HuH-7 (cell line): ENCODE results near the gene CYP21A2.

ENCODE experiments used
- DNase-seq: peaks from one replicate; pipeline ENCODE4 v3.0.0; 2011; ENCODE audit warnings: low spot score

Gene CYP21A2

DNA sequence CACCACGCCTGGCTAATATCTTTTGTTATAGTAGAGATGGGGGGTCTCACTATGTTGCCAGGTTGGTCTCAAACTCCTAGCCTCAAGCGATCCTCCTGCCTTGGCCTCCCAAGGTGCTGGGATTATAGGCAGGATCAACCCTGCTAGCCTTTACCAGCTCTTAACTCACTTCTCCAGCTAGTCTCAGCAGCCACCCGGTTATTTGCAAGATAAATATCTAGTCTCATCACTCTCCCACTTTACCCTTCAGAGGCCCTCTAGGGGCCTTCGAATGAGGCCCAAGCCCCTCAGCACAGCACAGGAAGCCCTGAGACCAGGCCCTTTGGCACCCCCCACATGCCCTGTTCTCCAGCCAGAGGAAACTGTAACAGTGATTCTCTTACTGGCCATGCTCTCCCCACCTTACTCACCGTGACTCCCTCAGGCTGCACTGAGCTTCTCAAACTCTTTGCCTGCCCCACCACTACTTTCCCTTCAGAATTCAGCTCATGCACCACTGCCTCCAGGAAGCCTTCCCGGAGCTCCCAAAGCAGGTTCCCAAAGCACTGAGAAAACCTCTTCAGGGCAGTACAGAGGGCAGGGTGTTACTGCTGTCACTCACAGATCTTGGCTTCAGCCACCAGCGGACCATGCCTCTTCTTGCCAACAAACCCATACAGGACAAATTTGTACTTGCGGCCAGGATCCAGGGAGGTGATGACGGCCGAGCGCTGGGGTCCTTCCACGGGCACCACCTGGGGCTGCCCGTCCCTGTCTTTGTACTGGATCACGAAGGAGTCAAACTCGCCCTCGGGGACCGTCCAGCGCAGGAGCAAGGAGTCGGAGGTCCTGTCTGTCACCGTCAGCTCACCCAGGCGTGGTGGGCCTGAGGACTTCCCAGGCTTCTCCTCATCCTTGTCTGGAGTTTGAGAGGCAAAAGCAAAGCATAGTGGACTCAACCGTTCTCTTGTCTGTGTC, 45.9 kb downstream of the CYP21A2 start:
- no peak for DNase-seq

GRCh38 chr6:32084780-32085179, 46.6 kb downstream of the CYP21A2 start:
- no peak for DNase-seq

- no peak for DNase-seq
Measured at GRCh38 chr6:32085759-32086459, 47.7 kb downstream of the CYP21A2 start.

DNA sequence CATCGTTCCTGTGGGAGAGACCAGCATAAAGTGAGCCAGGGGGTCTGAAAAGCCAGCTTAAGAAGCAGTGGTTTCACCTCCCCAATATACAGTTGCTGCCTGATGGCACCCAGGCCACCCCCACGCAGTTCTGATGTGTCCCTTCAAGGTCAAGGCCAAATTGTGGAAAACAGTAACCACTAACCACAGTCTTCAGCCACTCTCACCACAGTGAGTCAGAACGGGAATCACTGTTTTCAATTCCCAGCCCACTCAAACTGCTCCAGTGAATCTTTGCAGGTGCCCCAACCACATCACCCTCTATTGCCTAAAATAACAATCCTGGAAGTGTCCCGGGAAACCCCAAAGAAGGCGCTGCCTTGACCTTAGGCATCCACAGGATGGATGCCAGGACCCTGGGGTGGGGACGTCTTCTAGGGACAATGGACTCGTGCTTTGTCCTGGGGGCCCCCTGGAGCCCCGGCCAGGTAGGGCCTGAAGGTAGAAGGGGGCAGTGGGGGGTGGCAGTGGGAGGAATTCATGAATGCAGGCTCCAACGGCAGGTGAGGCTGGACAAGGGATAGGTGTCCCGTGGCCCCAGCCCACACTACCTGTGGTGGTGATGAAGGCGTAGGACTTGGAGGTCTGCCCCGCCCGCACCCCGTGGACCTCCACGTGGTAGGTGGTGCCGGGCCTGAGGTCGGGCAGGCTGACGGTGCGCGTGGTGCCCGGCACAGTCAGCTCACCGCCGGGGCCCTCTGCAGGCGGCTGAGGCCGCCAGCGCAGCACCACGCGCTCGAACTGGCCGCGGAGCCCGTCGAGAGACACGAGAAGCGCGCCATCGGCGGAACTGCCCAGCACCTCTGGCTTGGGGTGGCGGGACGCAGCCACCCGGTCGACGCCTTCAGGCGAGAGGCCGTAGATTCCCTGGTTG, 48.7 kb downstream of the CYP21A2 start:
- no peak for DNase-seq

DNA sequence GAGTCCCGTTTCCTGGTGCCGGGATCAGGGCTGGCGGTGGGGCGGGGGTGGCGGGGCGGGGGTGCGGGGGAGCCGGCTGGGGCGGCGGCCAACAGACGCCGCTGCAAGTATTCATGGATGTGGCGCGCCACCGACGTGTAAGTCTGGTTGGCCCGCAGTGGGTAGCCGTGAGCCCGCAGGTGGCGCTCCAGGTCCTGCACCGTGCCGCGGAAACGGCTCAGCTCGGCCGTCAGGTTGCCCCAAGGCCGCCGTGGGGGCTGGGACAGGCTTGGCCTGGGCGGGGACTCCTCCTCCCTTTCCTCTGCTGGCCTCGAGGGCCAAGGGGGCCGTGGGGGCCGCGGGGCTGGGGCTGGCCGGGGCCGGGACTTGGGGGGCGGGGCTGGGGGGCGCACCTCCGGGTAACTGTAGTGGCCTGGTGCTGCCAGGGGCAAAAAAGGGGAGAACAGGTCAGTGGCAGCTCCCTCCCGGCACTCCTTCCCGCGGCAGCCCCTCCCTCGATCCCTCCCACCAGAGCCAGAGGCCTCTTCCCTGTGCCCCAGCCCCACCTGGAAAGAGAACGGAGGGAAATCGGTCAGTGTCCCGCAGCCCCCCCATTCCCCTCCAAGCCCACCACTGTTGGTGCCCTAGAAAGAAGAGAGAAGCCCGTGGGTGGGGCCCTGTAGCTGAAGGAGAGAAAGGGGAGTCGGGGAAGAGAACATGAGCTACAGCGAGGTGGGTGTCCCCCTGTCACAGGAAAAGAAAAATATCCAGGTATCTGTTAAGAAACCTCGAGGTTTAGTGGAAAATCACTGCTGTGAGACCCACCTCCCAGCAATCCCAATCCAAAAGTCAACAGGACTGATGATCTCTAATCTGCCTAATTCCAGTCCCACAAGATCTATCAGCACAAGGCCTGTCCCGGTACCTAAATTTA, 49.6 kb downstream of the CYP21A2 start:
- peak; percentile 92 for DNase-seq

DNA sequence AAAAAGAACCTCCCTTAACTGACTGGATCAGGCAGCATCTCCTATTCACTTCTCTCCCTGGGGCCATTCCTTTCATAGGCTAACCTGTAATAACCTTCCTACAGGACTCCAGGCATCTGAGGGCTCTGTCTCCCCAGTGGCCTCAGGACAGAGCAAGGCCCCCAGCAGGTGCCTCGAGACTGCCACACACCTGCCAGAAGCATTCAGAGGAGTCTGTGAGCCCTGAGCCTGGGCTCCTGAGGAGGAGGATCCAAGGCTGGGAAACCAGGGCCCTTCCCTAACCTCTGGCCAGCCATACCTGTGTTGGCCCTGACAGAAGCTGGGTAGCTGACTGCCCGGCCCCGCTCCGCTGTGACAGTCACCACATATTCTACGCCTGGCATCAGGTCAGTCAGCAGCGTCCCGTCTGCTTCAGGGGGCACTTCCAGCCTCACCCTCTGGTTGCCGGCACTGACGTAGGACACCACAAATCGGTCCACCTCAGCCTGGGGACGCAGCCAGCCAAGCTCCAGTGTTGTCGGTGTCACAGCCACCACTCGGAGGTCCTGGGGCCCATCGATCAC, 50.4 kb downstream of the CYP21A2 start:
- DNase-seq, result no peak

- DNase-seq, result no peak
Measured at GRCh38 chr6:32089082-32089828, 51.0 kb downstream of the CYP21A2 start.
